Measurements from ENCODE around the gene IGFBP7. TPM values are rescaled to one million over a fixed set of nuclear protein-coding genes. Genes with fewer than 3 reads are reported as not detected.

IGFBP7 gene
- total and polyA plus RNA-seq, 12 donors, result 98.9 to 1,971 (median 554) TPM

GRCh38 chr4:57042711-57043169 lies 67.4 kb downstream of the IGFBP7 start:
- no peaks in the 10 kb centered on the region for H3K27me3 ChIP-seq
- H3K27ac ChIP-seq, result peak overlapping the region in 4 of 5 donors; percentile 37 to 88 (median 77)
- no peaks in the 10 kb centered on the region for H3K9me3 ChIP-seq (replicated peaks in 1 of 3)
- H3K36me3 ChIP-seq (replicated peaks in 1 of 2), result peaks cover 0 to 7% of the 10 kb centered on the region in 2 donors
- TF ChIP-seq POLR2A (IDR thresholded peaks at IDR 0.05) (no peak), CTCF (IDR thresholded peaks at IDR 0.05) (no peak)
- H3K4me1 ChIP-seq (replicated peaks in 1 of 2), result peaks cover 0 to 26% of the 10 kb centered on the region in 2 donors
- WGBS, 4 donors, result 64 to 76% (median 68%) methylated on average over 5 of the region's 5 CpGs
- no peak overlapping the region for H3K4me3 ChIP-seq
- intact Hi-C loops (cut with DNase I), result no loop called here
- DNase-seq, result peak in 2 of 7 donors; percentile 20 to 46

GRCh38 chr4:57041020-57041419 lies 69.2 kb downstream of the IGFBP7 start:
- peaks cover 0 to 8% of the 10 kb centered on the region in 2 donors for H3K36me3 ChIP-seq (replicated peaks in 1 of 2)
- intact Hi-C loops (cut with DNase I), result no loop called here
- no peak for TF ChIP-seq CTCF (IDR thresholded peaks at IDR 0.05)
- TF ChIP-seq POLR2A (IDR thresholded peaks at IDR 0.05), result no peak
- no peak for DNase-seq
- no peaks in the 10 kb centered on the region for H3K9me3 ChIP-seq (replicated peaks in 1 of 3)
- peak overlapping the region in 1 of 5 donors; percentile 81 for H3K27ac ChIP-seq
- no peaks in the 10 kb centered on the region for H3K27me3 ChIP-seq
- no peak overlapping the region for H3K4me3 ChIP-seq
- H3K4me1 ChIP-seq (replicated peaks in 1 of 2), result peaks cover 0 to 26% of the 10 kb centered on the region in 2 donors
- 53 to 74% (median 64%) methylated on average over 1 of the region's 1 CpG for WGBS, 4 donors

- no peak for DNase-seq
- Histone ChIP-seq H3K36me3 (replicated peaks in 1 of 2) (peaks cover 0 to 8% of the 10 kb centered on the region in 2 donors), H3K27me3 (no peaks in the 10 kb centered on the region), H3K27ac (peak overlapping the region in 1 of 5 donors; percentile 25), H3K4me3 (no peak overlapping the region), H3K9me3 (replicated peaks in 1 of 3) (no peaks in the 10 kb centered on the region), H3K4me1 (replicated peaks in 1 of 2) (peaks cover 0 to 26% of the 10 kb centered on the region in 2 donors)
- WGBS, 4 donors, result 44 to 63% (median 56%) methylated on average over 6 of the region's 6 CpGs
- TF ChIP-seq CTCF (IDR thresholded peaks at IDR 0.05) (no peak), POLR2A (IDR thresholded peaks at IDR 0.05) (no peak)
- intact Hi-C loops (cut with DNase I), result no loop called here
Observed at GRCh38 chr4:57040510-57040909, 69.7 kb downstream of the IGFBP7 start.

GRCh38 chr4:57039345-57039744 lies 70.8 kb downstream of the IGFBP7 start:
- Histone ChIP-seq H3K36me3 (replicated peaks in 1 of 2) (peaks cover 0 to 8% of the 10 kb centered on the region in 2 donors), H3K27ac (no peak overlapping the region), H3K27me3 (no peaks in the 10 kb centered on the region), H3K9me3 (replicated peaks in 1 of 3) (no peaks in the 10 kb centered on the region), H3K4me1 (replicated peaks in 1 of 2) (peaks cover 0 to 20% of the 10 kb centered on the region in 2 donors), H3K4me3 (no peak overlapping the region)
- TF ChIP-seq POLR2A (IDR thresholded peaks at IDR 0.05) (no peak), CTCF (IDR thresholded peaks at IDR 0.05) (no peak)
- intact Hi-C loops (cut with DNase I), result no loop called here
- DNase-seq, result no peak
- 50 to 95% (median 63%) methylated on average over 1 to 2 of the region's 2 CpGs for WGBS, 4 donors

Data from adrenal gland (tissue), 12 donors.